GM12878 (cell line): ENCODE measurements around the gene RTEL1.

Experiments
- CTCF ChIP-seq, 3 experiments: IDR thresholded peaks in 2 of 3; conservative IDR thresholded peaks in 1 of 3; 2 replicates each; pipeline ENCODE4 v1.5.1; 2011; ENCODE audit warnings: low read depth in 3 of 3, low read length in 3 of 3, mild to moderate bottlenecking in 3 of 3, control low read depth in 2 of 3, moderate library complexity in 2 of 3, inconsistent platforms in 1 of 3, mixed read lengths in 1 of 3; ENCODE audit not compliant: control insufficient read depth in 2 of 3, insufficient read depth in 1 of 3; ENCODE audit errors: extremely low read depth in 1 of 3
- FOXK2 ChIP-seq: fragments of 450-650 bp; IDR thresholded peaks from 2 replicates; pipeline ENCODE4 v1.6.1; 2017; ENCODE audit warnings: mild to moderate bottlenecking, moderate library complexity
- MYC ChIP-seq: IDR thresholded peaks from 2 replicates; pipeline ENCODE4 v1.6.1; 2011; ENCODE audit warnings: mild to moderate bottlenecking, low read length, moderate library complexity, inconsistent platforms; ENCODE audit not compliant: insufficient read depth, insufficient replicate concordance, insufficient read length, severe bottlenecking
- RAD51 ChIP-seq: fragments of 450-650 bp; IDR thresholded peaks from 2 replicates; pipeline ENCODE4 v1.6.1; 2016; ENCODE audit warnings: moderate library complexity, mild to moderate bottlenecking, inconsistent platforms
- RFX5 ChIP-seq: IDR thresholded peaks from 2 replicates; pipeline ENCODE4 v1.6.1; 2011; ENCODE audit warnings: low read depth, low read length, improper control_type of control experiment
- TF ChIP-seq, protein P1 (sequence below): IDR thresholded peaks from 2 replicates; pipeline ENCODE4 v1.6.1; 2012; ENCODE audit warnings: mild to moderate bottlenecking, low read depth, low read length

- TF ChIP-seq CTCF (IDR thresholded peaks at IDR 0.05 in 2 of 3, conservative IDR thresholded peaks at IDR 0.05 in 1 of 3; ENCODE audit: control insufficient read depth in 2 of 3, extremely low read depth in 1 of 3, insufficient read depth in 1 of 3, low read depth in 3 of 3, low read length in 3 of 3) = no peak
- TF ChIP-seq MYC = no peak
- TF ChIP-seq RAD51 = no peak
- TF ChIP-seq RFX5 = no peak
- TF ChIP-seq FOXK2 = no peak
- TF ChIP-seq, protein P1, sequence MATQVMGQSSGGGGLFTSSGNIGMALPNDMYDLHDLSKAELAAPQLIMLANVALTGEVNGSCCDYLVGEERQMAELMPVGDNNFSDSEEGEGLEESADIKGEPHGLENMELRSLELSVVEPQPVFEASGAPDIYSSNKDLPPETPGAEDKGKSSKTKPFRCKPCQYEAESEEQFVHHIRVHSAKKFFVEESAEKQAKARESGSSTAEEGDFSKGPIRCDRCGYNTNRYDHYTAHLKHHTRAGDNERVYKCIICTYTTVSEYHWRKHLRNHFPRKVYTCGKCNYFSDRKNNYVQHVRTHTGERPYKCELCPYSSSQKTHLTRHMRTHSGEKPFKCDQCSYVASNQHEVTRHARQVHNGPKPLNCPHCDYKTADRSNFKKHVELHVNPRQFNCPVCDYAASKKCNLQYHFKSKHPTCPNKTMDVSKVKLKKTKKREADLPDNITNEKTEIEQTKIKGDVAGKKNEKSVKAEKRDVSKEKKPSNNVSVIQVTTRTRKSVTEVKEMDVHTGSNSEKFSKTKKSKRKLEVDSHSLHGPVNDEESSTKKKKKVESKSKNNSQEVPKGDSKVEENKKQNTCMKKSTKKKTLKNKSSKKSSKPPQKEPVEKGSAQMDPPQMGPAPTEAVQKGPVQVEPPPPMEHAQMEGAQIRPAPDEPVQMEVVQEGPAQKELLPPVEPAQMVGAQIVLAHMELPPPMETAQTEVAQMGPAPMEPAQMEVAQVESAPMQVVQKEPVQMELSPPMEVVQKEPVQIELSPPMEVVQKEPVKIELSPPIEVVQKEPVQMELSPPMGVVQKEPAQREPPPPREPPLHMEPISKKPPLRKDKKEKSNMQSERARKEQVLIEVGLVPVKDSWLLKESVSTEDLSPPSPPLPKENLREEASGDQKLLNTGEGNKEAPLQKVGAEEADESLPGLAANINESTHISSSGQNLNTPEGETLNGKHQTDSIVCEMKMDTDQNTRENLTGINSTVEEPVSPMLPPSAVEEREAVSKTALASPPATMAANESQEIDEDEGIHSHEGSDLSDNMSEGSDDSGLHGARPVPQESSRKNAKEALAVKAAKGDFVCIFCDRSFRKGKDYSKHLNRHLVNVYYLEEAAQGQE = no peak
These were observed 22.3 kb downstream of the RTEL1 start for GRCh38 chr20:63680427-63680826.
